Vagina (tissue), 2 donors: Measurements from ENCODE around the gene OR10R2.

Experiments
- CTCF ChIP-seq, 3 experiments: fragments of 450-650 bp in 2 of 3; fragments of 200-600 bp in 1 of 3; sonication (generic) in 1 of 3; IDR thresholded peaks; one replicate each; pipeline ENCODE4 v1.5.1; 2017 to 2019; ENCODE audit warnings: antibody characterized with exemption in 3 of 3, mild to moderate bottlenecking in 2 of 3, moderate library complexity in 2 of 3
- POLR2A ChIP-seq, 2 donors: fragments of 450-650 bp; IDR thresholded peaks; one replicate each; pipeline ENCODE4 v1.6.1; 2017; ENCODE audit warnings: antibody characterized with exemption in 2 of 2, mild to moderate bottlenecking in 2 of 2, moderate library complexity in 2 of 2

- TF ChIP-seq CTCF (IDR thresholded peaks at IDR 0.05) (no peak), POLR2A (IDR thresholded peaks at IDR 0.05) (no peak)
These were observed 35.5 kb downstream of the OR10R2 start for GRCh38 chr1:158507511-158507910.
